Measurements from ENCODE around the gene SNUPN.
"Not testable (repeated sequence)": the region's sequence is repeated elsewhere in the genome, so short reads cannot be mapped to it uniquely, and the experiment has no call there.

SNUPN gene

DNA sequence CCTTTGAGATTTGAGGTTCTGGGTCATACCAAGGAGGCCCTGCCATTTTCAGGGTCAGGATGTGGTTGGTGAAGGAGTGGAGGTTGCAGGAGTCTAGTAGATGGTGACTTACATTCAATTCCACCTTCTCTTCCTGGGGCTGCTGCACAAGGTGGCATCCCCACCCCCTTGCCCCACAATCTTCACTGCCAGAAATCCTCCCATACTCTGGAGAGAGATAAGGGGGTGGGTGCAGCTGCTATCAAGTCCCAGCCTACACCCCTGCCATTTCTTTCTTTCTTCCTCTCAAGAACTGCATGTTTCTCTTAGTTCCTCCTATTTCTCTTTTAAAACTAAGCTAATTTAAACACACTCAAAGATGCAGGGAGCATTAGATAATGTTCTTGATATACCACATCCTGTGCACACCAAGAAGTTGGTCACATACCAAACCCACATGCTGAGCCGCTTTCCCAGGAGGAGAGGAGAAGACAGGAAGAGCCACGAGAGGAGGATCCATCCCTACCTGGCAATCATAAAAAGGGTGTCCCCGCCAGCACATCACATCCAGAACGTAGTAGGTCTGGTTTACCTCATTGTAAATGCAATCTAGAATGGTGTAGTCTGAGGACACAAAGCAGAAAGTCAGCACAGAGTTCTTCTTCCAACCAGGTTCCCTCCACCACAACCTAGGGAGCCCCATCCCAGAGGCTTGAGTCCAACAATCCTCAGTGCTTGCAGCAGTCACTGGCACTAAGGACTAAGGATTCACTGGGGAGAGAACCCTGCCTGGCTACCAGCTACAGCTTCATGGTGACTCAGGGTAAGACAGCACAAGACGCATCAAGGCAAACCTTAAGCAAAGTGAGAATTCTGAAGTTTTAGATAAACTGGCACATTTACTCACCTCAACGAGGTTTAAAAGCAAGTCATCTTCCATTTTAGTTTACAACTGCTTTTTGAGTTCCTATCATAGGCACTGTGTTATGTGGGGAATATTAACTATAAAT is 18.5 kb downstream of the SNUPN start:
- H3K27me3 ChIP-seq (ENCODE audit: control insufficient read depth, insufficient read depth, low read length), result no peaks in the 10 kb centered on the region
- no peaks in the 10 kb centered on the region for H3K9me3 ChIP-seq (ENCODE audit: control insufficient read depth, insufficient read depth, low read length)
- H3K4me3 ChIP-seq (ENCODE audit: low read depth, low read length), result no peak overlapping the region
- peaks cover 20% of the 10 kb centered on the region for H3K36me3 ChIP-seq (ENCODE audit: control insufficient read depth, insufficient read depth, low read length)
- H3K9ac ChIP-seq (ENCODE audit: low read depth, low read length), result no peak overlapping the region
- H3K4me1 ChIP-seq (ENCODE audit: control insufficient read depth, insufficient read depth, low read length), result no peaks in the 10 kb centered on the region

DNA sequence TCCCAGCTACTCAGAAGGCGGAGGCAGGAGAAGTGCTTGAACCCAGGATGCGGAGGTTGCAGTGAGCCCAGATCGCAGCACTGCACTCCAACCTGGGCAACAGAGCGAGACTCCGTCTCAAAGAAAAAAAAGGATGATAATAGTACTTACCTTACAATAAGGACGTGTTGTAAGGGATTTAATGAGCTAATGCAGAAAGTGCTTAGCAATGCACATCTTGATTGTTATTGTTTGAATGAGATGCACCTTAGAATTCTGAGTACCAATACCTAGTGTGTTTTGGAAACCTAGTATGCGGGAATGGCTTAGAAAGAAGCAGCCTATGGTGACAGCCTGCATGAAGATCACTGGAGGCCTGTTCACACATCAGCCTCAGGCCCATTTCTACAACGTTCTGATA is 19.5 kb downstream of the SNUPN start:
- H3K36me3 ChIP-seq (ENCODE audit: control insufficient read depth, insufficient read depth, low read length), result peaks cover 20% of the 10 kb centered on the region
- H3K4me3 ChIP-seq (ENCODE audit: low read depth, low read length), result no peak overlapping the region
- no peaks in the 10 kb centered on the region for H3K9me3 ChIP-seq (ENCODE audit: control insufficient read depth, insufficient read depth, low read length)
- no peaks in the 10 kb centered on the region for H3K4me1 ChIP-seq (ENCODE audit: control insufficient read depth, insufficient read depth, low read length)
- no peaks in the 10 kb centered on the region for H3K27me3 ChIP-seq (ENCODE audit: control insufficient read depth, insufficient read depth, low read length)
- H3K9ac ChIP-seq (ENCODE audit: low read depth, low read length), result no peak overlapping the region

DNA sequence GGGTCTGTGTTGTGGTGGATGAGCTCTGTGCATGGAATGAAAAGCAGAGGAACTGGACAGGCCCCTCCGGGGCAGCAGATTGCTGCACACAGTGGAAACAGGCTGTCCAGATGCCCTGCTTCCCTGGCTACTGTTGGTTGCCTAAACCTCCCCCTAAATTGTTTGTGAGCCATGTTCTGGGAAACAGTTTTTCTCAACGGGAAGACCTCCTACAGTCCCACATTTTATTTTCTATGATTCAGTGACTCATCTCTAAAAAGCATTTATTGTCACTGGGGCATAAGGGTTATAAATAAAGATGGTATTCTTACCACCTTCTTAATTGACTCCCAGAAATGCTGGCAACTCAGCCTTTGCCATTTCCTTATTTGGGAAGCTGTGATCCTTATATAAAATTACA is 26.1 kb downstream of the SNUPN start:
- no peak overlapping the region for H3K9ac ChIP-seq (ENCODE audit: low read depth, low read length)
- no peaks in the 10 kb centered on the region for H3K27me3 ChIP-seq (ENCODE audit: control insufficient read depth, insufficient read depth, low read length)
- no peaks in the 10 kb centered on the region for H3K4me1 ChIP-seq (ENCODE audit: control insufficient read depth, insufficient read depth, low read length)
- H3K4me3 ChIP-seq (ENCODE audit: low read depth, low read length), result no peak overlapping the region
- no peaks in the 10 kb centered on the region for H3K9me3 ChIP-seq (ENCODE audit: control insufficient read depth, insufficient read depth, low read length)
- H3K36me3 ChIP-seq (ENCODE audit: control insufficient read depth, insufficient read depth, low read length), result peaks cover 10% of the 10 kb centered on the region

DNA sequence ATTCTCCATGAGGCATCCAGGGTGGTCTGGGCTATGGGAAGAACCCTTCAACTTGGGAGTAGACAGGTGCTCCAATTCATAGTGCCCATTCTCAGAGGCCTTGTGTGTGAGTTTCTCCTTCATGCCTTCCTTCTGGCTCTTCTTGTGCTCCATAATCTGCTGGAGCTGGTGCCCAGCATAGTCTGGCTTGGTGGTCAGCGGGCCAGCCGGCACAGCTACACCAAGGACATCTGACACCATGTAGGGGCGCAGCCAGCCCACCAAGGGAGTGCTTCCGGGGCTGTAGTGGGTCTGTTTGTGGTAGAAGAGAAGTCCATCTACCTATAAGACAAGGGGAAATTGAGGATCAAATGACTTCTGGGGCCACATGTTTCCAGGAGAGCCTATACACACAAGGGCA is 27.2 kb downstream of the SNUPN start:
- Histone ChIP-seq H3K36me3 (ENCODE audit: control insufficient read depth, insufficient read depth, low read length) (peaks cover 11% of the 10 kb centered on the region), H3K9ac (ENCODE audit: low read depth, low read length) (no peak overlapping the region)

DNA sequence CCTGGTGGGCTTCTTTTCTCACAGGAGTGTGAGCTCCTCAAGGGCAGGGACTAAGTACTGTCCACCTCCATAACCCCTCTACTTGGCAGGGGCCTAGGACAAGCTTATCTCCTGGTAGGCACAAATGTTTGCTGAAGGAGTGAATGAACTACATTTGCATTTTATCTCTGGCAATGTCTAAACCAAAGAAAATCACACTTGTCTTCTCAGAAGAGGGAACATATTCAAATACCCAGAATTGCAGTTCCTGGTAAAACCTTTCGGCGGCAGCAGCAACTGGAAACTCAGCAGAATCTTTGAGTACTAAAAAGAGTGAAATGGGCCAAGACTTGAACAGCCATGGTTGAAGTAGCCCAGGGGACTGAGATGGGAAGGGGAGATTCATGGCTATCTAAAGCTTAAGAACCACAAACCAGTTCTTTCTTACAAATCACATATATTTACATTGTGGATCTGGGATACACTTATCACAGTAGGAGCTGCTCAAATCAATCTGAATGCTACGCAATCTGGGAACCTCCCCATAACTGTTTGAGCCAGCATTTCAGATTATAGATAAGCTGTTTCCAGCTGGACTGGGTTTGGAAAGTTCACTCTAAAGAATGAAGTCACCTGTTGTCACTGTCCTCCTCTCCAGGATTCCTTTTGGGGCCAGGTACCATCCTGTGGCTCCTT is 27.7 kb downstream of the SNUPN start:
- Histone ChIP-seq H3K9me3 (ENCODE audit: control insufficient read depth, insufficient read depth, low read length) (no peaks in the 10 kb centered on the region), H3K9ac (ENCODE audit: low read depth, low read length) (no peak overlapping the region), H3K4me3 (ENCODE audit: low read depth, low read length) (no peak overlapping the region), H3K36me3 (ENCODE audit: control insufficient read depth, insufficient read depth, low read length) (peaks cover 11% of the 10 kb centered on the region), H3K4me1 (ENCODE audit: control insufficient read depth, insufficient read depth, low read length) (no peaks in the 10 kb centered on the region), H3K27me3 (ENCODE audit: control insufficient read depth, insufficient read depth, low read length) (no peaks in the 10 kb centered on the region)

More for the DNA sequence above, 27.2 kb downstream of the SNUPN start:
- H3K4me3 ChIP-seq (ENCODE audit: low read depth, low read length), result no peak overlapping the region
- H3K27me3 ChIP-seq (ENCODE audit: control insufficient read depth, insufficient read depth, low read length), result no peaks in the 10 kb centered on the region
- no peaks in the 10 kb centered on the region for H3K9me3 ChIP-seq (ENCODE audit: control insufficient read depth, insufficient read depth, low read length)
- no peaks in the 10 kb centered on the region for H3K4me1 ChIP-seq (ENCODE audit: control insufficient read depth, insufficient read depth, low read length)

DNA sequence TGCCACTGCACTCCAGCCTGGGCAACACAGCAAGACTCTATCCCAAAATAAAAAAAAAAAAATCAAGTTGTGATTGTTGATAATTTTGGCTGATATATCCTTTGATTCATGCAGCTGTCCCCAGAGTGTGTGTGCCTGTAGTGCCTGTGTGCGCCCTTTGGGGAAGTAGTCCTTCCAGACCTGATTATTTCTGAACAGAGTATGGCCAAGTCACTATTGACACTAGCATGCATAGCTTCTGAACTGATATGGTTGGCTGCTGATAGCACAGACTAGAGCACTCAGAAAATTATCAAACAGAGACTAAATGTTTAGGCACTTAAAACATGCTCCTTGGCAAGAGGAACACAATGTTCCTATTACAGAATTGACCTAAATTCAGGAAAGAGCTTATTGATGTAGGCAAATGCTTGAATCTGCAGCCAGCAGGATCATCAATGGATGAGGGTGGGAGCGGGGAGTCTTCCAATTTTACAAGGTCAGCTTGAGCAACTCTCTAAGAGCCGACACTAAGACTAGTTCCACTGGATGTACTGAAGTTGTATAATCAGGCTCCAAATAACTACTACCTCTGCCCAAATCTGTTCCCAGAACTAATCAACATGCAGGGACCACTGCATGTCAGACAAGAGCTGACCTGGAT is 28.7 kb downstream of the SNUPN start:
- H3K36me3 ChIP-seq (ENCODE audit: control insufficient read depth, insufficient read depth, low read length), result peaks cover 11% of the 10 kb centered on the region

DNA sequence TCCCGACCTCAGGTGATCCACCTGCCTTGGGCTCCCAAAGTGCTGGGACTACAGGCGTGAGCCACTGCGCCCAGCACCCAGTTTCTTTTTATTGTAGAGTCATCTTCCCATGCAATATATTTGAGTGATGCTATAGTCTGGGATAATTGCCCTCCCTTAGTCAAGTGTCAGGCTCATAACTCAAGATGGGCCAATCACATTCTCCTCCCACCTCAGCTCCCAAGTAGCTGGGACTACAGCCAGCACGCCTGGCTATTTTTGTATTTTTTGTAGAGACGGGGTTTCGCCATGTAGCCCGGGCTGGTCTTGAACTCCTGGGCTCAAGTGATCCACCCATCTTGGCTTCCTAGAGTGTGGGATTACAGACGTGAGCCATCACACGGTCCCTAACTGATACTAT is 31.2 kb downstream of the SNUPN start:
- Histone ChIP-seq H3K9ac (ENCODE audit: low read depth, low read length) (no peak overlapping the region), H3K36me3 (ENCODE audit: control insufficient read depth, insufficient read depth, low read length) (peaks cover 5% of the 10 kb centered on the region), H3K4me3 (ENCODE audit: low read depth, low read length) (no peak overlapping the region), H3K4me1 (ENCODE audit: control insufficient read depth, insufficient read depth, low read length) (no peaks in the 10 kb centered on the region), H3K9me3 (ENCODE audit: control insufficient read depth, insufficient read depth, low read length) (no peaks in the 10 kb centered on the region), H3K27me3 (ENCODE audit: control insufficient read depth, insufficient read depth, low read length) (no peaks in the 10 kb centered on the region)

More for the DNA sequence above, 28.7 kb downstream of the SNUPN start:
- Histone ChIP-seq H3K4me3 (ENCODE audit: low read depth, low read length) (no peak overlapping the region), H3K9ac (ENCODE audit: low read depth, low read length) (no peak overlapping the region), H3K27me3 (ENCODE audit: control insufficient read depth, insufficient read depth, low read length) (no peaks in the 10 kb centered on the region), H3K4me1 (ENCODE audit: control insufficient read depth, insufficient read depth, low read length) (no peaks in the 10 kb centered on the region), H3K9me3 (ENCODE audit: control insufficient read depth, insufficient read depth, low read length) (no peaks in the 10 kb centered on the region)

DNA sequence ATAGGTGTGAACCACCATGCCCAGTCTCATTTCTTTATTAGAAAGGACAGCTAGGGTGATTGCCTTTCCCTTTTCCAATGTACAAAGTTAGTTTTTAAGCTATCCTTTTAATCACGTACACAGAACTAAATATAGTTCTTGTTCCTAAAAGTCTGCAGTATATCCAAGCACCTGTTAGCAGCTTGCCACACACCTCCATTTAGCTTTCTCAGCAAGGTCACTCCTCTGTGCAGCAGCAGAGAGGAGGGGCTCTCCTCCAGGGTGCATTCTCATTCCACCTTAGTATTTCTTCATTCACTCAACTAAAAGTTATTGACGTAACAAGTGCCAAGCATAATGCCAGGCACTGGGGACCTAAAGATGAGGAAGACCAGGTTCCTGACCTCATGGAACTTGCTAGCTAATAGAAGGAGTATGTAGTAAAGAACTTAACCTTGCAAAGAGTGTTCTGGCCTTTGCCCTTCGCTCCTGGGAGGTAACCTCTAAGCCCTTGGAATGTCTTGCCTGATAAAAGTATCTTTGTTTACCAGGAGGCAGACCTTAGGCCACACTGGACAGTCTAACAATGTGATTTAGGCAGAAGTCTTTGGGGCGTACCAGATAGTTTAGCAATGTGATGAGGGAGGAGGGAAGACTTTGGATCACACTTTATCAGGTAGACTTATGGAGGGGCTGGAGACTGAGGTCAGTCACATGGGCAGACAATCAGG is 33.7 kb downstream of the SNUPN start:
- peaks cover 2% of the 10 kb centered on the region for H3K36me3 ChIP-seq (ENCODE audit: control insufficient read depth, insufficient read depth, low read length)

DNA sequence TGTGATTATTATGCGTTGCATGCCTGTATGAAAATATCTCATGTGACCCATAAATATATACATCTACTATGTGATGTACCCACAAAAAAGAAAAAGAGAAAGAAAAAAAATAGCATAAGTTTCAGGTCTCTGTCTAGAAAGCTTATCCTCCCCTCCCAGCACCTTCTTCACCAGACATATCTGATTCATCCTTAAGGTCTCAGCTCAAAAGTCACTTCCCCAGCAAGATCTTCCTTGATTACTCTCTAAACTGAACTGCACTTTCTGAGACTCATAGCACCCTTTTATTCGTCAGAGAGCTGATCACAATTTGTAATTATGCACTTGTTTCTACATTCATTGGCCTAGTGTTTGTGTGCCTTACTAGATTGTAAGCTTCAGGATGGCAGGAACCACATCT is 35.3 kb downstream of the SNUPN start:
- no peaks in the 10 kb centered on the region for H3K9me3 ChIP-seq (ENCODE audit: control insufficient read depth, insufficient read depth, low read length)
- no peak overlapping the region for H3K9ac ChIP-seq (ENCODE audit: low read depth, low read length)
- no peaks in the 10 kb centered on the region for H3K4me1 ChIP-seq (ENCODE audit: control insufficient read depth, insufficient read depth, low read length)
- H3K4me3 ChIP-seq (ENCODE audit: low read depth, low read length), result no peak overlapping the region
- peaks cover 2% of the 10 kb centered on the region for H3K36me3 ChIP-seq (ENCODE audit: control insufficient read depth, insufficient read depth, low read length)
- no peaks in the 10 kb centered on the region for H3K27me3 ChIP-seq (ENCODE audit: control insufficient read depth, insufficient read depth, low read length)

More for the DNA sequence above, 33.7 kb downstream of the SNUPN start:
- peak overlapping the region; percentile 16 for H3K9ac ChIP-seq (ENCODE audit: low read depth, low read length)
- H3K4me3 ChIP-seq (ENCODE audit: low read depth, low read length), result no peak overlapping the region
- H3K4me1 ChIP-seq (ENCODE audit: control insufficient read depth, insufficient read depth, low read length), result no peaks in the 10 kb centered on the region
- H3K9me3 ChIP-seq (ENCODE audit: control insufficient read depth, insufficient read depth, low read length), result no peaks in the 10 kb centered on the region
- H3K27me3 ChIP-seq (ENCODE audit: control insufficient read depth, insufficient read depth, low read length), result no peaks in the 10 kb centered on the region

DNA sequence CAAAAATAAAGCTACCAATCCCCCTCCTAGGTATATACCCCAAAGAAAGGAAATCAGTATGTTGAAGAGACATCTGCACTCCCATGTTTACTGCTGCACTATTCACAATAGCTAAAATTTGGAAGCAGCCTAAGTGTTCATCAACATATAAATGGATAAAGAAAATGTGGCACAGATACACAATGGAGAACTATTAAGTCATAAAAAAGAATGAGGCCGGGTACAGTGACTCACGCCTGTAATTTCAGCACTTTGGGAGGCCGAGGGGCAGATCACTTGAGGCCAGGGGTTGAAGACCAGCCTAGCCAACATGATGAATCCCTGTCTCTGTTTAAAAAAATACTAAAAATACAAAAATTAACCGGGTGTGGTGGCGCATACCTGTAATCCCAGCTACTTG is 36.5 kb downstream of the SNUPN start:
- Histone ChIP-seq H3K36me3 (ENCODE audit: control insufficient read depth, insufficient read depth, low read length) (no peaks in the 10 kb centered on the region), H3K9me3 (ENCODE audit: control insufficient read depth, insufficient read depth, low read length) (no peaks in the 10 kb centered on the region), H3K4me3 (ENCODE audit: low read depth, low read length) (no peak overlapping the region), H3K4me1 (ENCODE audit: control insufficient read depth, insufficient read depth, low read length) (no peaks in the 10 kb centered on the region), H3K9ac (ENCODE audit: low read depth, low read length) (no peak overlapping the region), H3K27me3 (ENCODE audit: control insufficient read depth, insufficient read depth, low read length) (no peaks in the 10 kb centered on the region)

DNA sequence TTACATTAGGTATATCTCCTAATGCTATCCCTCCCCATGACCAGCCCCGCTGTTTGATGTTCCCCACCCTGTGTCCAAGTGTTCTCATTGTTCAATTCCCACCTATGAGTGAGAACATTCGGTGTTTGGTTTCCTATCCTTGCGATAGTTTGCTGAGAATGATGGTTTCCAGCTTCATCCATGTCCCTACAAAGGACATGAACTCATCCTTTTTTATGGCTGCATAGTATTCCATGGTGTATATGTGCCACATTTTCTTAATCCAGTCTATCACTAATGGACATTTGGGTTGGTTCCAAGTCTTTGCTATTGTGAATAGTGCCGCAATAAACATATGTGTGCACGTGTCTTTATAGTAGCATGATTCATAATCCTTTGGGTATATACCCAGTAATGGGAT is 39.1 kb downstream of the SNUPN start:
- H3K9me3 ChIP-seq (ENCODE audit: control insufficient read depth, insufficient read depth, low read length); H3K9ac ChIP-seq (ENCODE audit: low read depth, low read length); H3K4me1 ChIP-seq (ENCODE audit: control insufficient read depth, insufficient read depth, low read length); H3K4me3 ChIP-seq (ENCODE audit: low read depth, low read length); H3K36me3 ChIP-seq (ENCODE audit: control insufficient read depth, insufficient read depth, low read length); H3K27me3 ChIP-seq (ENCODE audit: control insufficient read depth, insufficient read depth, low read length): not testable (repeated sequence)
